ENCODE results near the gene SIL1. TPM values are rescaled to one million over a fixed set of nuclear protein-coding genes. Genes with fewer than 3 reads are reported as not detected.

SIL1 gene
- total RNA-seq, 1 donor from 2014 or later = 41.6 TPM

DNA sequence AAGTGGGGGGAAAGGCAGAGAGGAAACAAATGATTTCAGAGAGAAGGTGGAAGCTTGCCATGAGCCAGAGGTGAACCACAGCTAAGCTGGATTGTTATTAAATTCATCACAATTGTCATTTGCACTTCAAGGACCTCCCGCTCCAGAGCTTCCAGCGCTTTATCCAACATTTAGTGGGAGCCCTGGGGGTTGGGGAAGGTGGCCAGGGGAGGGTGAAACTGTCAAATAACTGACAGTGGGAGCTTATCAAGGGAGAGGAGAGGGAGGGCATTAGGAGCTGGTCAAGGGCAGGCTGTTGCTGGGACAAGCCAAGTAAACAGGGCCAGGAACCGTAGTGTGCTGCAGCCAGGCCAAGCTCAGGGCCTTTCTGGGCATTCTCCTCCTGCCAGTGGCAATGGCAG, 71.5 kb downstream of the SIL1 start:
- Mint-ChIP-seq H3K27me3 (ENCODE audit: low read depth, unreplicated experiment) (peaks cover 10% of the 10 kb centered on the region), H3K4me3 (ENCODE audit: unreplicated experiment) (no peak overlapping the region), H3K4me1 (ENCODE audit: low read depth, unreplicated experiment) (peaks cover 5% of the 10 kb centered on the region), H3K36me3 (ENCODE audit: low read depth, unreplicated experiment) (peaks cover 24% of the 10 kb centered on the region), H3K27ac (ENCODE audit: unreplicated experiment) (no peak overlapping the region), H3K9me3 (ENCODE audit: unreplicated experiment) (no peaks in the 10 kb centered on the region)
- H3K36me3 ChIP-seq (ENCODE audit: insufficient read depth, low read length) = peaks cover 2% of the 10 kb centered on the region
- no peak overlapping the region for H3K4me3 ChIP-seq (ENCODE audit: insufficient read depth, low read depth, low read length)
- DNase-seq (ENCODE audit: low read depth) = no peak
- H4K20me1 ChIP-seq (ENCODE audit: insufficient read depth, low read length) = peaks cover 10% of the 10 kb centered on the region
- no peak for FAIRE-seq
- H3K4me1 ChIP-seq (ENCODE audit: insufficient read depth, low read length) = peaks cover 9% of the 10 kb centered on the region
- no peak overlapping the region for H2AFZ ChIP-seq (ENCODE audit: low read depth, low read length)
- no peaks in the 10 kb centered on the region for H3K9me3 ChIP-seq (ENCODE audit: insufficient read depth, low read depth, low read length)
- no peak overlapping the region for H3K4me2 ChIP-seq (ENCODE audit: low read length)
- no peaks in the 10 kb centered on the region for H3K79me2 ChIP-seq (ENCODE audit: insufficient read depth, low read length)
- no peaks in the 10 kb centered on the region for H3K27me3 ChIP-seq (ENCODE audit: insufficient read depth, low read length)
- H3K27ac ChIP-seq (ENCODE audit: low read depth, low read length) = no peak overlapping the region
- H3K9ac ChIP-seq (ENCODE audit: low read length) = no peak overlapping the region
- no peak for TF ChIP-seq EZH2 (IDR thresholded peaks at IDR 0.05; ENCODE audit: insufficient read depth, low read length)
- TF ChIP-seq, protein P1, sequence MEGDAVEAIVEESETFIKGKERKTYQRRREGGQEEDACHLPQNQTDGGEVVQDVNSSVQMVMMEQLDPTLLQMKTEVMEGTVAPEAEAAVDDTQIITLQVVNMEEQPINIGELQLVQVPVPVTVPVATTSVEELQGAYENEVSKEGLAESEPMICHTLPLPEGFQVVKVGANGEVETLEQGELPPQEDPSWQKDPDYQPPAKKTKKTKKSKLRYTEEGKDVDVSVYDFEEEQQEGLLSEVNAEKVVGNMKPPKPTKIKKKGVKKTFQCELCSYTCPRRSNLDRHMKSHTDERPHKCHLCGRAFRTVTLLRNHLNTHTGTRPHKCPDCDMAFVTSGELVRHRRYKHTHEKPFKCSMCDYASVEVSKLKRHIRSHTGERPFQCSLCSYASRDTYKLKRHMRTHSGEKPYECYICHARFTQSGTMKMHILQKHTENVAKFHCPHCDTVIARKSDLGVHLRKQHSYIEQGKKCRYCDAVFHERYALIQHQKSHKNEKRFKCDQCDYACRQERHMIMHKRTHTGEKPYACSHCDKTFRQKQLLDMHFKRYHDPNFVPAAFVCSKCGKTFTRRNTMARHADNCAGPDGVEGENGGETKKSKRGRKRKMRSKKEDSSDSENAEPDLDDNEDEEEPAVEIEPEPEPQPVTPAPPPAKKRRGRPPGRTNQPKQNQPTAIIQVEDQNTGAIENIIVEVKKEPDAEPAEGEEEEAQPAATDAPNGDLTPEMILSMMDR (IDR thresholded peaks at IDR 0.05; ENCODE audit: insufficient read depth, low read depth, low read length) = no peak

DNA sequence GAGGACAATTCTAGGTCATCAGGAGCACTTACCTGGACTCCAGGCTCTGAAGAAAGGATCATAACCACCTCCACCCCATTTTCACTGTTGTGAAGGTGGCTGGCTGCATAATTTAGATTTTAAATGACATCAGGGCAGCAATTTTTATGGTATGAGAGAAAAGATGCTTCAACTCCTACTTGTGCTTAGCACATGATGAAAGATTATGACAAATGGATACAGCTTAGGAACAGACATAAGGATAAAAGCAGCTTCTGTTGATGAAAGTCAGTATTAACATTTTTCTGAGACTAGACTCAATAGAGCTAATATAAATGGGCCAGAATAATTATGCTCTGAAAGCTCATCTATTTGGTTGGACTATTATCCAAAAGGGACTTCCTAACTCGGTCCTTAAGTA, 72.2 kb downstream of the SIL1 start:
- Mint-ChIP-seq H3K27me3 (ENCODE audit: low read depth, unreplicated experiment) (peaks cover 10% of the 10 kb centered on the region), H3K4me1 (ENCODE audit: low read depth, unreplicated experiment) (no peaks in the 10 kb centered on the region), H3K27ac (ENCODE audit: unreplicated experiment) (no peak overlapping the region), H3K36me3 (ENCODE audit: low read depth, unreplicated experiment) (peaks cover 26% of the 10 kb centered on the region), H3K9me3 (ENCODE audit: unreplicated experiment) (no peaks in the 10 kb centered on the region), H3K4me3 (ENCODE audit: unreplicated experiment) (no peak overlapping the region)
- Histone ChIP-seq H3K79me2 (ENCODE audit: insufficient read depth, low read length) (no peaks in the 10 kb centered on the region), H2AFZ (ENCODE audit: low read depth, low read length) (no peak overlapping the region), H3K9me3 (ENCODE audit: insufficient read depth, low read depth, low read length) (no peaks in the 10 kb centered on the region), H3K27ac (ENCODE audit: low read depth, low read length) (no peak overlapping the region), H3K9ac (ENCODE audit: low read length) (no peak overlapping the region), H3K4me3 (ENCODE audit: insufficient read depth, low read depth, low read length) (no peak overlapping the region), H3K4me2 (ENCODE audit: low read length) (no peak overlapping the region), H3K27me3 (ENCODE audit: insufficient read depth, low read length) (no peaks in the 10 kb centered on the region), H3K36me3 (ENCODE audit: insufficient read depth, low read length) (peaks cover 2% of the 10 kb centered on the region), H4K20me1 (ENCODE audit: insufficient read depth, low read length) (peaks cover 3% of the 10 kb centered on the region), H3K4me1 (ENCODE audit: insufficient read depth, low read length) (peaks cover 2% of the 10 kb centered on the region)
- DNase-seq (ENCODE audit: low read depth) (no peak), FAIRE-seq (no peak)
- TF ChIP-seq EZH2 (IDR thresholded peaks at IDR 0.05; ENCODE audit: insufficient read depth, low read length) = no peak
- TF ChIP-seq, protein P1 (IDR thresholded peaks at IDR 0.05; ENCODE audit: insufficient read depth, low read depth, low read length) = no peak

DNA sequence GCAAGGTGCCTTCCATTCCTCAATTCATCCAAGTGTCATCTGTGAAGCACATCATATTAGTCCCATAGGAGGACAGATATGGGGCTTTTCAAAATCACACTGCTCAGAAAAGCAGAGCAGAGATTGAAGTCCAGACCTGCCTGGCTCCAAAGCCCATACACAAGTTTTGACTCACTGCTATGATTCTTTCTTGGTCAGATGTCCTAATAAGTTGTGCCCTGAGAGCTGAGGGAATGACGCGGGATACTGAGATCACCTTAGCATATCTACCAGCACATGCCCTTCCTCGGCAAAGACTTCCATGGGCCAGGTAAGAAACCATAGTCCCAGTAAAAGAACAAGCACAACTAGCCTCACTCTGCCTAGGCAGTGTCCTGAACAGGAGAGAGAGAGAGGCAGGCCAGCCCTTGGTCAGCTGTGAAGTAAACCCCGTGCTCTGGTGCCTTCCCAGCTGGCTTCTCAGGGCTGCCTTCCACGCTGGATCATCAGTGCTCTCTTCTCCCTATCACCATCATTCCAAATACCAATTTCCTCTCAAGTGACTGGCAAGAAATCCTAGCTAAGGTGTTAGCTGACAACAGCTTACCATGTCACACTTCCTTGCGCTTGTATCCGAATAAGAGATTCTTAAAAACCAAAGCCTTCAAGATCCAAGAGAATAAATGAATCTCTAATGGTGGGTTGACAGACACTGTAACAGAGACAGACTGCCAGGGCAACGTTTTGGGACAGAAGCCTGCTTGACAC, 73.2 kb downstream of the SIL1 start:
- H3K4me3 Mint-ChIP-seq (ENCODE audit: unreplicated experiment) = no peak overlapping the region
- DNase-seq (ENCODE audit: low read depth) (no peak), FAIRE-seq (no peak)
- Histone ChIP-seq H3K9me3 (ENCODE audit: insufficient read depth, low read depth, low read length) (no peaks in the 10 kb centered on the region), H3K27ac (ENCODE audit: low read depth, low read length) (no peak overlapping the region), H3K9ac (ENCODE audit: low read length) (no peak overlapping the region), H3K4me2 (ENCODE audit: low read length) (no peak overlapping the region), H3K27me3 (ENCODE audit: insufficient read depth, low read length) (no peaks in the 10 kb centered on the region), H3K36me3 (ENCODE audit: insufficient read depth, low read length) (peaks cover 2% of the 10 kb centered on the region), H3K4me3 (ENCODE audit: insufficient read depth, low read depth, low read length) (no peak overlapping the region), H3K79me2 (ENCODE audit: insufficient read depth, low read length) (no peaks in the 10 kb centered on the region), H2AFZ (ENCODE audit: low read depth, low read length) (no peak overlapping the region), H4K20me1 (ENCODE audit: insufficient read depth, low read length) (peaks cover 3% of the 10 kb centered on the region), H3K4me1 (ENCODE audit: insufficient read depth, low read length) (no peaks in the 10 kb centered on the region)
- peaks cover 31% of the 10 kb centered on the region for H3K36me3 Mint-ChIP-seq (ENCODE audit: low read depth, unreplicated experiment)
- TF ChIP-seq, protein P1 (IDR thresholded peaks at IDR 0.05; ENCODE audit: insufficient read depth, low read depth, low read length) = no peak
- no peak for TF ChIP-seq EZH2 (IDR thresholded peaks at IDR 0.05; ENCODE audit: insufficient read depth, low read length)
- H3K9me3 Mint-ChIP-seq (ENCODE audit: unreplicated experiment) = no peaks in the 10 kb centered on the region
- peaks cover 10% of the 10 kb centered on the region for H3K27me3 Mint-ChIP-seq (ENCODE audit: low read depth, unreplicated experiment)
- H3K27ac Mint-ChIP-seq (ENCODE audit: unreplicated experiment) = no peak overlapping the region
- no peaks in the 10 kb centered on the region for H3K4me1 Mint-ChIP-seq (ENCODE audit: low read depth, unreplicated experiment)
